SK-N-SH (cell line): ENCODE data around the gene PPP2R5C.

Experiments
- TF ChIP-seq, protein P1 (sequence below): fragments of 200-600 bp; sonication (generic); IDR thresholded peaks from 2 replicates; pipeline ENCODE4 v1.6.1; 2017; ENCODE audit warnings: antibody characterized with exemption, mild to moderate bottlenecking, moderate library complexity
- TF ChIP-seq, protein P2 (sequence below): IDR thresholded peaks from 2 replicates; pipeline ENCODE4 v1.6.1; 2012; ENCODE audit warnings: mild to moderate bottlenecking, low read depth, low read length, moderate library complexity

DNA sequence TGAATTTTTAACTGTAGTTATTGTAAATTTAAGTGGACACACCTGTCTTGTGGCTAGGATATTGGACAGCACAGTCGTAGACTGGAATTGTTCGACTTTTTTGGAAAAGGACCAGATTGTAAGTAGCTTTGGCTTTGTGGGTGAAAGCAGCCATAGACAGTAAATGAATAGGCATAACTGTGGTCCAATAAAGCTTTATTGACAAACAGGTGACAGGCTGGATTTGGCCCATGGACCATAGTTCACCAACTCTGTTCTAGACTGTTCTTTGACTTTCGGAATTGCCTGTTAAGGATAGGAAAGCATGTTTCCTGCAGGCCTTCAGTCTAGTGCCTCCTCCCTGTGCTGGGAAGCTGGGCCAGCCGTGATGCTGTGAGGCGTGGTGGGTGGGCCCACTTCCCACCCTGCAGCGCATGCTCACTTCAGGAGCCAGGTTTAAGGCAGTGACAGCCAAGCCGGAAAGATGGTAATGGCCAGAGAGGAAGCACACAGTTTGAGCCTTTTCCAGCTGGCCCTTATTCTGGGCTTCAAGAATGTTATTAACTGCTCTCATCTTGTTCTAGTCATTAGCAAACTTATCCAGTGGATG, 51.8 kb downstream of the PPP2R5C start:
- TF ChIP-seq, protein P1, sequence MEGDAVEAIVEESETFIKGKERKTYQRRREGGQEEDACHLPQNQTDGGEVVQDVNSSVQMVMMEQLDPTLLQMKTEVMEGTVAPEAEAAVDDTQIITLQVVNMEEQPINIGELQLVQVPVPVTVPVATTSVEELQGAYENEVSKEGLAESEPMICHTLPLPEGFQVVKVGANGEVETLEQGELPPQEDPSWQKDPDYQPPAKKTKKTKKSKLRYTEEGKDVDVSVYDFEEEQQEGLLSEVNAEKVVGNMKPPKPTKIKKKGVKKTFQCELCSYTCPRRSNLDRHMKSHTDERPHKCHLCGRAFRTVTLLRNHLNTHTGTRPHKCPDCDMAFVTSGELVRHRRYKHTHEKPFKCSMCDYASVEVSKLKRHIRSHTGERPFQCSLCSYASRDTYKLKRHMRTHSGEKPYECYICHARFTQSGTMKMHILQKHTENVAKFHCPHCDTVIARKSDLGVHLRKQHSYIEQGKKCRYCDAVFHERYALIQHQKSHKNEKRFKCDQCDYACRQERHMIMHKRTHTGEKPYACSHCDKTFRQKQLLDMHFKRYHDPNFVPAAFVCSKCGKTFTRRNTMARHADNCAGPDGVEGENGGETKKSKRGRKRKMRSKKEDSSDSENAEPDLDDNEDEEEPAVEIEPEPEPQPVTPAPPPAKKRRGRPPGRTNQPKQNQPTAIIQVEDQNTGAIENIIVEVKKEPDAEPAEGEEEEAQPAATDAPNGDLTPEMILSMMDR = no peak
- TF ChIP-seq, protein P2, sequence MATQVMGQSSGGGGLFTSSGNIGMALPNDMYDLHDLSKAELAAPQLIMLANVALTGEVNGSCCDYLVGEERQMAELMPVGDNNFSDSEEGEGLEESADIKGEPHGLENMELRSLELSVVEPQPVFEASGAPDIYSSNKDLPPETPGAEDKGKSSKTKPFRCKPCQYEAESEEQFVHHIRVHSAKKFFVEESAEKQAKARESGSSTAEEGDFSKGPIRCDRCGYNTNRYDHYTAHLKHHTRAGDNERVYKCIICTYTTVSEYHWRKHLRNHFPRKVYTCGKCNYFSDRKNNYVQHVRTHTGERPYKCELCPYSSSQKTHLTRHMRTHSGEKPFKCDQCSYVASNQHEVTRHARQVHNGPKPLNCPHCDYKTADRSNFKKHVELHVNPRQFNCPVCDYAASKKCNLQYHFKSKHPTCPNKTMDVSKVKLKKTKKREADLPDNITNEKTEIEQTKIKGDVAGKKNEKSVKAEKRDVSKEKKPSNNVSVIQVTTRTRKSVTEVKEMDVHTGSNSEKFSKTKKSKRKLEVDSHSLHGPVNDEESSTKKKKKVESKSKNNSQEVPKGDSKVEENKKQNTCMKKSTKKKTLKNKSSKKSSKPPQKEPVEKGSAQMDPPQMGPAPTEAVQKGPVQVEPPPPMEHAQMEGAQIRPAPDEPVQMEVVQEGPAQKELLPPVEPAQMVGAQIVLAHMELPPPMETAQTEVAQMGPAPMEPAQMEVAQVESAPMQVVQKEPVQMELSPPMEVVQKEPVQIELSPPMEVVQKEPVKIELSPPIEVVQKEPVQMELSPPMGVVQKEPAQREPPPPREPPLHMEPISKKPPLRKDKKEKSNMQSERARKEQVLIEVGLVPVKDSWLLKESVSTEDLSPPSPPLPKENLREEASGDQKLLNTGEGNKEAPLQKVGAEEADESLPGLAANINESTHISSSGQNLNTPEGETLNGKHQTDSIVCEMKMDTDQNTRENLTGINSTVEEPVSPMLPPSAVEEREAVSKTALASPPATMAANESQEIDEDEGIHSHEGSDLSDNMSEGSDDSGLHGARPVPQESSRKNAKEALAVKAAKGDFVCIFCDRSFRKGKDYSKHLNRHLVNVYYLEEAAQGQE = no peak
